GM13976 (cell line): ENCODE results near the gene DIO3.

ENCODE experiments used
- DNase-seq: peaks from one replicate; pipeline ENCODE4 v3.0.0; 2012; ENCODE audit warnings: low spot score
- CTCF ChIP-seq: IDR thresholded peaks from 2 replicates; pipeline ENCODE4 v1.5.1; 2012; ENCODE audit warnings: borderline replicate concordance, mild to moderate bottlenecking; ENCODE audit not compliant: insufficient read depth; ENCODE audit errors: extremely low read depth, missing control alignments, control extremely low read depth
- in situ Hi-C: fragments of 300-500 bp; cut with MboI; formaldehyde crosslinking; loops from one replicate; pipeline ENCODE4 v1.12.0; 2022; ENCODE audit warnings: low sequenced_read_pairs, mixed read lengths, inconsistent platforms; ENCODE audit not compliant: unreplicated experiment

The DIO3 gene

GRCh38 chr14:101585211-101585610, 23.9 kb downstream of the DIO3 start:
- in situ Hi-C loops = no loop called here
- no peak for DNase-seq
- no peak for TF ChIP-seq CTCF

DNA sequence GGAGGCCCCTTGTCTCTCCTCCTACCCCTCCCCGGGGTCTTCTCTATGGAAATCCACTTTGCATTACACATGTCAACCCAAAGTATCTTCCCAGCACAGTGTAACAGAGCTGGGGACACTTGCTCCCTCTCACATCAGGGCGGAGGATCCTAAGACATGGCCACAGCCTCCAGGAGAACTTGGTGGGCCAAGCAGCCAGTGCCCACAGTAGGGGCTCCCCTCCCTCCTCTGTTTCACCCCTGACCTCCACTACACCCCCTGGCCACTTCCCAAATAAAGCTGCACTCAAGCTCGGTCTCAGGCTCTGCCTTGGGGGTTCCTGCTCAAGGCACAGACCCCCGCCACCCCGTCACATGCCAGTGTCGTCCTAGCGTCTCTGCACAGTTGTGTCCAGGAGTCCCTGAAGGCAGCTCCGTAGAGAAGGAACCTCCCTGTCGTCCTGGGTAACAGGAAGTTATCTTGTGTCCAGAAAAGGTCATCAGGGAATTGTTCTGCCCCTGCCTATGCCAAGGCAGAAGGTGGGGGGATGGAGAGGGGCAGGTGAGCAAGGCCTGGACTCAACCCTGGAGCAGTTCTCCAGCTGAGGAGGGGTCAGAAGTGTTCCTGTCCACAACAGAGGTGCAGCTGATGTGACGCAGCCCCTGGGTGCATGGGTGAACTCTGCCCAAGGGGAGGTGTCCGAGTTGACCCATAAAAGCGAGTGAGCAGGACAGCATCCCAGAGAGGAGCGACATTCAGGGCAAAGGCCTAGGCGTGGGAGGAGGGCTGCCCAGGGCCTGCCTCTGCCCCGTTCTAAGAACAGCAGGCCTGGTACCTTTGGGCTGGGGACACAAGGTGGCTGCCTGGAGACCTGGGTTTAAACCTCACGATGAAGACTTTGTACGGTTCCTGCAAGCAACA, 25.5 kb downstream of the DIO3 start:
- in situ Hi-C loops = no loop called here
- no peak for DNase-seq
- TF ChIP-seq CTCF = no peak

DNA sequence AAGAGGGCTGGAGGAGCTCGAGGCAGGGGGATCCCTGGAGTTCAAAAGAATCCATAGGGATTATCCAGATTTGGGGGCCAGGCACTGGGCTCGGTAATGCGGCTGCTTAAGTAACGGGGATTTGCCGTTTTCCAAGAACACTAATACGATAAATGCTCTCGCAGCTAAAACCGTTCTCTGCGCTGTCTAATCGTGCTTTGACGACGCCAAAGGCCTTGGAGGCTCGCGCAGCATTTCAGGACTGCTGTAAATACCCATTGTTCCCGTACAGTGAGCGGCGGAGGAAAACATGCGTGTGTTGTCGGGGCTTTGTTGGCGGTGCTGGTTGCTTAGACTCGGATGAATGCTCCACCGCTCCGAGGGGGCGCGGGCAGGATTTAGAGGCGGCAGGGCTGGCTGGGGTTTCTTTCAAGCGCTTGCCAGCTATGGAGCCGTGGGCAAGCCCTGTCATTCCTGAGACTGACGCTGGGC, 26.2 kb downstream of the DIO3 start:
- in situ Hi-C loops = no loop called here
- no peak for TF ChIP-seq CTCF
- no peak for DNase-seq

- DNase-seq = no peak
- TF ChIP-seq CTCF = no peak
- in situ Hi-C loops = no loop called here
Measured at GRCh38 chr14:101588286-101588975, 27.1 kb downstream of the DIO3 start.

DNA sequence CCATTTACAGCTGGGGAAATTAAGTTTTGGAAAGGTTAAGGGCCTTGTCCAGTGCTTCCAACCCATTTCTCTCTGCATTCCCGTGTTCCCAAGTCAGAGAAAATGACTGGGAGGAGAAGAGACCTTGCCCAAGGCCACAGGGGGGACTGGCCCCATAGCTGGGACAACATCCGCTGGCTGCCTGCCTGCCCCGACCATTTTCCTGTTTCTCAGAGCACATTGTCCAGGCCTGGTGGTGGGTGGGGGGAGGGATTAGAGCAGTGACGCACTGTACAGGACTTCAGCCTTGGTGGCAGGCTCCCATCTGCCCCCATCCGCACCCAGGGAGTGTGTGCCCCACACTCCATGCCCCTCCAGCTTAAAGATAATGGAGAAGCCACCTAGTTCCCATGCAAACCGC, 27.7 kb downstream of the DIO3 start:
- TF ChIP-seq CTCF = no peak
- in situ Hi-C loops = no loop called here
- no peak for DNase-seq

DNA sequence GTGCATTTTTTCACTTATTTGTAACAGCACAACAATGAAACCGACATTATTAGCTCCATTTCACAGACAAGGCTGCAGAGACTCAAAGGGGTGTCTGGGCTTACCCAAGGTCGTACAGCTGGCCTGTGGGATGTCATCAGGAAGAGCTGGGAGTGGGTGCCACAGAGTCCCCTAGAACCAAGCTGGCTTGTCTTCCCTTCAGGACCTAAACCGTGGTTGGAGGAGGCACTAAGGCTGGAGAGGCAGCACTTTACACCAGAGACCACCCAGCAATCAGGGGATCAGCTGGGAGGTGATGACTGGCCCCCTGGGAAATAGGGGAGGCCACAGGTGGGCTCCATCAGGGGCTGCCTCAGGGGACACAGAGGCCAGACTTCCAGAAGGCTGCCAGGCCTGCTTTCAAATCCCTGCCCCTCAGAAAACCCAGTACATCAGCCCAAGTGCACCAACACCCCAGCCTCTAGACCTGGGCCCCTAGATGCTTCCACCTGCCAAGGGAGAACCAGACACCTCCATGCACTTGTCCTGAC, 28.3 kb downstream of the DIO3 start:
- no peak for TF ChIP-seq CTCF
- no peak for DNase-seq
- in situ Hi-C loops = no loop called here
